ENCODE results near the gene TMED9. TPM values are rescaled to one million over a fixed set of nuclear protein-coding genes. Genes with fewer than 3 reads are reported as not detected.

Gene TMED9
- total RNA-seq, 6 experiments from 2014 or later, result 350 to 457 (median 354) TPM

- Mint-ChIP-seq H3K27ac (no peak overlapping the region), H3K9me3 (no peaks in the 10 kb centered on the region), H3K4me1 (ENCODE audit: low read depth) (no peaks in the 10 kb centered on the region; the same call in 1 of the 2 replicates), H3K4me3 (no peak overlapping the region), H3K27me3 (ENCODE audit: insufficient read depth) (peaks cover 11% of the 10 kb centered on the region; the same call in 1 of the 2 replicates), H3K36me3 (ENCODE audit: low read depth) (no peaks in the 10 kb centered on the region; the same call in 1 of the 2 replicates)
- TF ChIP-seq CTCF (IDR thresholded peaks at IDR 0.05), result no peak
- DNase-seq, result no peak
Observed at GRCh38 chr5:177609076-177610059, 17.4 kb downstream of the TMED9 start.

GRCh38 chr5:177610131-177610769, 18.2 kb downstream of the TMED9 start:
- peaks cover 11% of the 10 kb centered on the region; the same call in 1 of the 2 replicates for H3K27me3 Mint-ChIP-seq (ENCODE audit: insufficient read depth)
- H3K9me3 Mint-ChIP-seq, result no peaks in the 10 kb centered on the region
- no peak overlapping the region for H3K4me3 Mint-ChIP-seq
- H3K4me1 Mint-ChIP-seq (ENCODE audit: low read depth), result no peaks in the 10 kb centered on the region; the same call in 1 of the 2 replicates
- no peak overlapping the region for H3K27ac Mint-ChIP-seq
- no peak for DNase-seq
- TF ChIP-seq CTCF (IDR thresholded peaks at IDR 0.05), result no peak
- H3K36me3 Mint-ChIP-seq (ENCODE audit: low read depth), result no peaks in the 10 kb centered on the region; the same call in 1 of the 2 replicates

- H3K27ac Mint-ChIP-seq, result no peak overlapping the region
- DNase-seq, result no peak
- H3K9me3 Mint-ChIP-seq, result no peaks in the 10 kb centered on the region
- no peaks in the 10 kb centered on the region; the same call in 1 of the 2 replicates for H3K36me3 Mint-ChIP-seq (ENCODE audit: low read depth)
- no peaks in the 10 kb centered on the region; the same call in 1 of the 2 replicates for H3K4me1 Mint-ChIP-seq (ENCODE audit: low read depth)
- no peak overlapping the region for H3K4me3 Mint-ChIP-seq
- TF ChIP-seq CTCF (IDR thresholded peaks at IDR 0.05), result no peak
- peaks cover 11% of the 10 kb centered on the region; the same call in 1 of the 2 replicates for H3K27me3 Mint-ChIP-seq (ENCODE audit: insufficient read depth)
Observed at GRCh38 chr5:177610770-177611445, 18.9 kb downstream of the TMED9 start.

GRCh38 chr5:177611446-177612214, 19.6 kb downstream of the TMED9 start:
- Mint-ChIP-seq H3K27me3 (ENCODE audit: insufficient read depth) (peaks cover 9% of the 10 kb centered on the region; the same call in 1 of the 2 replicates), H3K36me3 (ENCODE audit: low read depth) (no peaks in the 10 kb centered on the region; the same call in 1 of the 2 replicates), H3K9me3 (no peaks in the 10 kb centered on the region), H3K4me1 (ENCODE audit: low read depth) (no peaks in the 10 kb centered on the region; the same call in 1 of the 2 replicates), H3K4me3 (no peak overlapping the region), H3K27ac (no peak overlapping the region)
- no peak for TF ChIP-seq CTCF (IDR thresholded peaks at IDR 0.05)
- no peak for DNase-seq
